Testis (tissue), 2 donors: ENCODE results near the gene IDE.
A peak's percentile ranks its signal among the peaks of the same experiment; 100 is the strongest.

Experiments used
- POLR2A ChIP-seq: fragments of 450-650 bp; IDR thresholded peaks from one replicate; pipeline ENCODE4 v1.6.1; 2017; ENCODE audit warnings: antibody characterized with exemption, mild to moderate bottlenecking, moderate library complexity
- TF ChIP-seq, protein P1 (sequence below), 3 experiments: fragments of 450-650 bp in 2 of 3; fragments of 200-600 bp in 1 of 3; sonication (generic) in 1 of 3; IDR thresholded peaks; one replicate each; pipeline ENCODE4 v1.5.1; 2016 to 2019; ENCODE audit warnings: antibody characterized with exemption in 3 of 3, mild to moderate bottlenecking in 2 of 3, moderate library complexity in 1 of 3

GRCh38 chr10:92517034-92517655 lies 56.7 kb downstream of the IDE start:
- no peak for TF ChIP-seq POLR2A
- TF ChIP-seq, protein P1, sequence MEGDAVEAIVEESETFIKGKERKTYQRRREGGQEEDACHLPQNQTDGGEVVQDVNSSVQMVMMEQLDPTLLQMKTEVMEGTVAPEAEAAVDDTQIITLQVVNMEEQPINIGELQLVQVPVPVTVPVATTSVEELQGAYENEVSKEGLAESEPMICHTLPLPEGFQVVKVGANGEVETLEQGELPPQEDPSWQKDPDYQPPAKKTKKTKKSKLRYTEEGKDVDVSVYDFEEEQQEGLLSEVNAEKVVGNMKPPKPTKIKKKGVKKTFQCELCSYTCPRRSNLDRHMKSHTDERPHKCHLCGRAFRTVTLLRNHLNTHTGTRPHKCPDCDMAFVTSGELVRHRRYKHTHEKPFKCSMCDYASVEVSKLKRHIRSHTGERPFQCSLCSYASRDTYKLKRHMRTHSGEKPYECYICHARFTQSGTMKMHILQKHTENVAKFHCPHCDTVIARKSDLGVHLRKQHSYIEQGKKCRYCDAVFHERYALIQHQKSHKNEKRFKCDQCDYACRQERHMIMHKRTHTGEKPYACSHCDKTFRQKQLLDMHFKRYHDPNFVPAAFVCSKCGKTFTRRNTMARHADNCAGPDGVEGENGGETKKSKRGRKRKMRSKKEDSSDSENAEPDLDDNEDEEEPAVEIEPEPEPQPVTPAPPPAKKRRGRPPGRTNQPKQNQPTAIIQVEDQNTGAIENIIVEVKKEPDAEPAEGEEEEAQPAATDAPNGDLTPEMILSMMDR (IDR thresholded peaks at IDR 0.05): peak; percentile 63 to 76 (median 73)
